Measurements from ENCODE around the gene DLGAP5.

The DLGAP5 gene

GRCh38 chr14:55191203-55192053, at the start of gene DLGAP5:
Gene DLGAP5, minus strand, starts transcription at chr14:55191585. Its CDS starts 2,406 bp downstream, at chr14:55189179.
- no peak for TF ChIP-seq CTCF (IDR thresholded peaks at IDR 0.05; ENCODE audit: borderline replicate concordance, insufficient read depth, low read depth, low read length)
- peak within 1 kb of the TSS; percentile 75 for H3K4me3 ChIP-seq (ENCODE audit: low read depth, low read length)

- H3K4me3 ChIP-seq (ENCODE audit: low read depth, low read length): no peak overlapping the region
- no peak for TF ChIP-seq CTCF (IDR thresholded peaks at IDR 0.05; ENCODE audit: borderline replicate concordance, insufficient read depth, low read depth, low read length)
These were observed 49.3 kb upstream of the DLGAP5 start for GRCh38 chr14:55240526-55241178.

GRCh38 chr14:55239320-55239719, 47.9 kb upstream of the DLGAP5 start:
- TF ChIP-seq CTCF (IDR thresholded peaks at IDR 0.05; ENCODE audit: borderline replicate concordance, insufficient read depth, low read depth, low read length): no peak
- H3K4me3 ChIP-seq (ENCODE audit: low read depth, low read length): no peak overlapping the region

GRCh38 chr14:55238019-55238680, 46.8 kb upstream of the DLGAP5 start:
- TF ChIP-seq CTCF (IDR thresholded peaks at IDR 0.05; ENCODE audit: borderline replicate concordance, insufficient read depth, low read depth, low read length): no peak
- no peak overlapping the region for H3K4me3 ChIP-seq (ENCODE audit: low read depth, low read length)

GRCh38 chr14:55233591-55233990, 42.2 kb upstream of the DLGAP5 start:
- no peak overlapping the region for H3K4me3 ChIP-seq (ENCODE audit: low read depth, low read length)
- TF ChIP-seq CTCF (IDR thresholded peaks at IDR 0.05; ENCODE audit: borderline replicate concordance, insufficient read depth, low read depth, low read length): no peak

GRCh38 chr14:55228261-55228660, 36.9 kb upstream of the DLGAP5 start:
- H3K4me3 ChIP-seq (ENCODE audit: low read depth, low read length): no peak overlapping the region
- no peak for TF ChIP-seq CTCF (IDR thresholded peaks at IDR 0.05; ENCODE audit: borderline replicate concordance, insufficient read depth, low read depth, low read length)
